K562 (cell line): ENCODE data around the gene ABHD12. TPM values are rescaled to one million over a fixed set of nuclear protein-coding genes. Genes with fewer than 3 reads are reported as not detected.

Experiments
- ATAC-seq: fragments of 200-7000 bp; cut with Tn5 transposase; 3 replicates; pipeline ENCODE4 v1.9.1; 2020; ENCODE audit warnings: moderate library complexity
- BruUV-seq: library from RNA; stranded (reverse); fragments of 400-500 nt; replicated peaks from 2 replicates; lab custom pipeline; 2021; lab: Mats Ljungman, UMichigan
- CTCF ChIA-PET: fragments of 300-600 bp; formaldehyde crosslinking; extraction: SDS; loops from one replicate; lab custom pipeline; 2021; ENCODE audit warnings: low intra/inter-chr PET ratio; lab: Yijun Ruan, JAX
- POLR2A ChIA-PET: fragments of 300-600, 350-650 bp; sonication (Branson Sonifier 250); formaldehyde crosslinking; extraction: SDS; loops from one replicate; lab custom pipeline; 2021; ENCODE audit warnings: antibody characterized with exemption, inconsistent platforms; lab: Yijun Ruan, JAX
- DNase-seq, 4 experiments: peaks; one replicate each; pipeline versions ENCODE4 v3.0.0 to v3.0.0-alpha.2; 2011 to 2018; ENCODE audit warnings: low spot score in 3 of 4, mixed read lengths in 3 of 4; ENCODE audit errors: extremely low read depth in 1 of 4
- FAIRE-seq: peaks from 2 replicates; lab custom pipeline; 2011; peaks lifted over from hg19 to GRCh38; lab: Jason Lieb, UNC
- H2AFZ ChIP-seq: 2 replicates; pipeline ENCODE4 v1.6.0; 2011; ENCODE audit warnings: low read depth, low read length, control low read depth, inconsistent platforms
- H3K27ac ChIP-seq: fragments of 200-600 bp; 3 replicates; pipeline ENCODE4 v1.8.0; 2011; ENCODE audit warnings: low read depth, mild to moderate bottlenecking, control low read depth, inconsistent platforms, low read length, moderate library complexity, mixed read lengths; ENCODE audit errors: extremely low read depth
- H3K27me3 ChIP-seq, 2 experiments: fragments of 300-600 bp in 1 of 2; 2 replicates in 1 of 2; 3 replicates in 1 of 2; pipeline versions ENCODE4 v1.6.0 to v1.8.0; 2011; ENCODE audit warnings: inconsistent platforms in 2 of 2, low read length in 2 of 2, mild to moderate bottlenecking in 1 of 2, mixed read lengths in 1 of 2, moderate library complexity in 1 of 2; ENCODE audit not compliant: control insufficient read depth in 2 of 2, insufficient read depth in 2 of 2
- H3K36me3 ChIP-seq: fragments of 300-600 bp; 3 replicates; pipeline ENCODE4 v1.8.0; 2011; ENCODE audit warnings: mild to moderate bottlenecking, low read length, inconsistent platforms; ENCODE audit not compliant: control insufficient read depth, insufficient read depth
- H3K4me1 ChIP-seq, 2 experiments: fragments of 200-600 bp in 1 of 2; replicated peaks in 1 of 2; 2 replicates in 1 of 2; 3 replicates in 1 of 2; pipeline versions ENCODE4 v1.5.1 to v1.8.0; 2011; ENCODE audit warnings: inconsistent platforms in 2 of 2, low read length in 2 of 2, mild to moderate bottlenecking in 1 of 2, mixed read lengths in 1 of 2, moderate library complexity in 1 of 2; ENCODE audit not compliant: control insufficient read depth in 2 of 2, insufficient read depth in 2 of 2
- H3K4me2 ChIP-seq: 2 replicates; pipeline ENCODE4 v1.6.1; 2011; ENCODE audit warnings: low read length, control low read depth, inconsistent platforms, mixed read lengths; ENCODE audit not compliant: insufficient read depth
- H3K4me3 ChIP-seq: fragments of 200-600 bp; sonication (generic), shearing (Covaris generic); 2 replicates; pipeline ENCODE4 v1.5.1; 2016; ENCODE audit warnings: control low read depth, inconsistent platforms
- H3K79me2 ChIP-seq: fragments of 200-600 bp; 3 replicates; pipeline ENCODE4 v1.8.0; 2011; ENCODE audit warnings: low read length, inconsistent platforms; ENCODE audit not compliant: control insufficient read depth, insufficient read depth
- H3K9ac ChIP-seq, 2 experiments: 2 replicates each; pipeline versions ENCODE4 v1.6.0 to v1.6.1; 2011; ENCODE audit warnings: low read depth in 2 of 2, low read length in 2 of 2, control low read depth in 1 of 2, inconsistent platforms in 1 of 2, mild to moderate bottlenecking in 1 of 2, mixed read lengths in 1 of 2; ENCODE audit not compliant: insufficient read depth in 1 of 2
- H3K9me1 ChIP-seq: one replicate; pipeline ENCODE4 v1.6.0; 2011; ENCODE audit warnings: inconsistent platforms, mild to moderate bottlenecking, low read length, moderate library complexity; ENCODE audit not compliant: control insufficient read depth, insufficient read depth
- H3K9me3 ChIP-seq: replicated peaks from 2 replicates; pipeline ENCODE4 v1.5.1; 2011; ENCODE audit warnings: low read depth, low read length, inconsistent platforms; ENCODE audit not compliant: control insufficient read depth, insufficient read depth
- H4K20me1 ChIP-seq: replicated peaks from 2 replicates; pipeline ENCODE4 v1.6.1; 2011; ENCODE audit warnings: low read length, inconsistent platforms, mixed read lengths; ENCODE audit not compliant: control insufficient read depth, insufficient read depth
- ARID3A ChIP-seq: IDR thresholded peaks from 2 replicates; pipeline ENCODE4 v1.6.1; 2012; ENCODE audit warnings: low read depth, low read length, improper control_type of control experiment, borderline replicate concordance
- C11orf30 ChIP-seq: fragments of 450-650 bp; IDR thresholded peaks from 2 replicates; pipeline ENCODE4 v1.6.1; 2016; ENCODE audit warnings: low read depth, mild to moderate bottlenecking
- CEBPG ChIP-seq, 3 experiments: fragments of 200-800 bp in 1 of 3; sonication (Bioruptor generic) in 1 of 3; sonication (generic) in 1 of 3; formaldehyde crosslinking in 1 of 3; IDR thresholded peaks in 2 of 3; conservative IDR thresholded peaks in 1 of 3; 2 replicates each; pipeline versions ENCODE4 v1.6.1 to v1.8.0; 2016 to 2022; ENCODE audit warnings: missing compliant biosample characterization in 2 of 3, missing genetic modification characterization in 2 of 3, mild to moderate bottlenecking in 1 of 3, missing genetic modification reagents in 1 of 3
- CHD1 ChIP-seq: fragments of 200-600 bp; sonication (generic); IDR thresholded peaks from one replicate; pipeline ENCODE4 v1.6.1; 2012; ENCODE audit warnings: mild to moderate bottlenecking, moderate library complexity, low read length, inconsistent platforms
- GTF2E2 ChIP-seq: fragments of 200-800 bp; sonication (Bioruptor generic); IDR thresholded peaks from 2 replicates; pipeline ENCODE4 v1.6.1; 2016; ENCODE audit warnings: missing genetic modification characterization, missing compliant biosample characterization
- POLR2H ChIP-seq: IDR thresholded peaks from 2 replicates; pipeline ENCODE4 v1.6.1; 2016; ENCODE audit warnings: missing genetic modification characterization, low read depth, mild to moderate bottlenecking, control low read depth, missing compliant biosample characterization, moderate library complexity
- PYGO2 ChIP-seq: fragments of 450-650 bp; IDR thresholded peaks from 2 replicates; pipeline ENCODE4 v1.6.1; 2016; ENCODE audit warnings: mild to moderate bottlenecking, missing genetic modification characterization, moderate library complexity, missing compliant biosample characterization
- RBM39 ChIP-seq: fragments of 200-400 bp; formaldehyde crosslinking; optimal IDR thresholded peaks from 2 replicates; pipeline ENCODE3; 2018; ENCODE audit warnings: low read depth, low read length
- ZBTB8A ChIP-seq: fragments of 450-650 bp; IDR thresholded peaks from 2 replicates; pipeline ENCODE4 v1.6.1; 2018; ENCODE audit warnings: mild to moderate bottlenecking, moderate library complexity; ENCODE audit not compliant: partially characterized antibody
- ZNF263 ChIP-seq: sonication (generic); formaldehyde crosslinking; IDR thresholded peaks from 2 replicates; pipeline ENCODE4 v1.8.0; 2022; ENCODE audit warnings: mild to moderate bottlenecking, missing genetic modification reagents, borderline replicate concordance
- ZNF384 ChIP-seq: IDR thresholded peaks from 2 replicates; pipeline ENCODE4 v1.6.1; 2012; ENCODE audit warnings: low read depth, low read length, improper control_type of control experiment
- ZNF644 ChIP-seq: fragments of 200-800 bp; sonication (Bioruptor generic); IDR thresholded peaks from 2 replicates; pipeline ENCODE4 v1.6.1; 2016; ENCODE audit warnings: low read depth, missing genetic modification characterization, missing compliant biosample characterization
- ZNF830 ChIP-seq: fragments of 250-450 bp; sonication (Bioruptor Pico); IDR thresholded peaks from 2 replicates; pipeline ENCODE4 v1.5.0; 2021; ENCODE audit warnings: mild to moderate bottlenecking
- WGBS: fragments of 100-300 bp; shearing (Covaris generic); methylation state at CpG from one replicate; pipeline ENCODE4 v1.1.6; 2016; ENCODE audit warnings: low coverage, mixed read lengths; ENCODE audit not compliant: insufficient coverage; ENCODE audit errors: missing lambda C conversion rate; 5-methylcytosine and 5-hydroxymethylcytosine counted together
- in situ Hi-C: fragments of 300-500 bp; cut with MboI; formaldehyde crosslinking; loops from 4 replicates; pipeline ENCODE4 v1.15.0; 2018; ENCODE audit warnings: inconsistent platforms, mixed read lengths
- intact Hi-C: fragments of 100-400 bp; cut with micrococcal nuclease; formaldehyde crosslinking; loops from 2 replicates; pipeline ENCODE4 v1.14.2; 2022
- polyA plus RNA-seq, 8 experiments: library from polyadenylated mRNA; depleted of rRNA in 4 of 8; stranded (reverse) in 5 of 8; unstranded in 3 of 8; fragments of >200 nt; fragmentation: Nextera tagmentation in 2 of 8; fragmentation: Illumina TruSeq in 1 of 8; extraction: Ambion mirVana in 2 of 8; extraction: Trizol in 1 of 8; gene quantifications; 2 replicates each; pipeline versions ENCODE4 v1.2.1 to v1.2.3, GENCODE V29; 2011 to 2014; ENCODE audit warnings: inconsistent platforms in 1 of 8, missing spikeins in 1 of 8
- total RNA-seq, 7 experiments: library from RNA; depleted of rRNA in 6 of 7; stranded (reverse); fragments of >200 nt in 6 of 7; fragmentation: Illumina TruSeq in 2 of 7; extraction: Trizol in 2 of 7; gene quantifications; 2 replicates each; pipeline versions ENCODE4 v1.2.1 to v1.2.3, GENCODE V29; 2011 to 2021; ENCODE audit warnings: low replicate concordance in 1 of 7

The ABHD12 gene
- total and polyA plus RNA-seq, 9 of the 15 experiments (the other 6 are each of a cell fraction or from before 2014, with no cell fraction given), result 0.65 to 15.6 (median 9.1) TPM

GRCh38 chr20:25274481-25274880 is 116.2 kb downstream of the ABHD12 start:
- H4K20me1 ChIP-seq, result no peaks in the 10 kb centered on the region
- ATAC-seq, result no peak

DNA sequence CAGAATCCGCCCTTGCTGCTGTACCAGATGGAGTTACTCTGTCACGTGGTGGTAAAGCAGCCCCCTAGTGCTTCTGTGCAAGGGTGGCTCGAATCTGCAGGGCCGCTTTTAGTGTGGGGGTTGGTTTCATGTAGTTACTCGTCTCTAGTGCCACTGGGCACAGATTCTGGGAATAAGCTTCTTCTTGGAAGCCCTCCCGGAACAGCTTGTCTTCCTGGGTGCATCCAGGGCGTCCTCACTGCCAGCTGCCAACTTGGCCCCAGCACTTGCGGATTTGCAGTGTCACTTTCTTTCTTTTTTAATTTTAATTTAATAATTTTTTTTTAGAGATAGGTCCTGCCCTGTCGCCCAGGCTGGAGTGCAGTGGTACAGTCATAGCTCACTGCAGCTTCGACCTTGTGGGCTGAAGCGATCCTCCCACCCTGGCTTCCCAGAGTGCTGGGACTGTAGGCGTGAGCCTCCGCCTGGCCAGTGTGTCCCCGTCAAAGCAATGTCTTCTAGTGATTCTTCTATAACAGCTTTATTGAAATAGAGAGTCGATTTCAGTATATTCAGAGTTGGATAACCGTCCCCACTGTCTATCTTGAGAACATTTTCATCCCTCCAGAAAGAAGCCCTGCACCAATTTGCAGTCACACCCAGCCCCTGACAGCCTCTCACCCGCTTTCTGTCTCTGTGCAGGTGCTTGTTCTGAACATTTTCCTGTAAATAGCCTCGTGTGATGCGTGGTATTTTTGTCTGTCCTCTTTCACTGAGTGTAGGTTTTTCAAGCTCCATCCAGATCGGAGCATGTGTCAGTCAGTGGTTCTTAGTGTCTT is 116.9 kb downstream of the ABHD12 start:
- 84% methylated on average over 20 of the region's 20 CpGs for WGBS
- H3K27me3 ChIP-seq, result no peaks in the 10 kb centered on the region
- no peaks in the 10 kb centered on the region for H3K9me3 ChIP-seq
- H3K4me1 ChIP-seq, result no peaks in the 10 kb centered on the region
- BruUV-seq, result no TSS peak
- ChIA-PET CTCF (no interaction called here), POLR2A (interaction anchor here (0.5 to 1.6 kb wide), 3 partner anchors 19 to 46 kb away, joined by 3 to 4 read pairs (median 3); no protein-coding TSS in a partner anchor)
- H3K36me3 ChIP-seq, result peaks cover 15% of the 10 kb centered on the region; the same call in 1 of the 3 replicates
- FAIRE-seq, result no peak
- intact Hi-C loops (no loop called here), in situ Hi-C loops (no loop called here)
- H3K9ac ChIP-seq, result no peak overlapping the region
- no peak overlapping the region for H3K4me2 ChIP-seq
- no peak overlapping the region for H3K27ac ChIP-seq
- no peaks in the 10 kb centered on the region for H3K9me1 ChIP-seq
- no peak for ATAC-seq
- DNase-seq, result no peak
- H3K79me2 ChIP-seq, result no peaks in the 10 kb centered on the region
- H4K20me1 ChIP-seq, result no peaks in the 10 kb centered on the region
- no peak overlapping the region for H2AFZ ChIP-seq
- no peak overlapping the region for H3K4me3 ChIP-seq
- TF ChIP-seq CHD1 (no peak), C11orf30 (no peak), ARID3A (no peak), ZNF384 (no peak), ZNF263 (CRISPR knock-in tag) (no peak), PYGO2 (no peak), ZNF830 (CRISPR knock-in tag) (no peak), CEBPG (CRISPR knock-in tag; IDR thresholded peaks at IDR 0.05) (no peak), CEBPG (tag; conservative IDR thresholded peaks at IDR 0.05 in 1 of 2, IDR thresholded peaks at IDR 0.05 in 1 of 2) (no peak), ZBTB8A (no peak), GTF2E2 (no peak), POLR2H (no peak), ZNF644 (tag) (no peak)

More at GRCh38 chr20:25274481-25274880, 116.2 kb downstream of the ABHD12 start:
- no TSS peak for BruUV-seq
- in situ Hi-C loops (no loop called here), intact Hi-C loops (no loop called here)
- Histone ChIP-seq H3K4me2 (no peak overlapping the region), H3K9me3 (no peaks in the 10 kb centered on the region), H3K9me1 (no peaks in the 10 kb centered on the region), H2AFZ (no peak overlapping the region), H3K9ac (no peak overlapping the region), H3K27me3 (no peaks in the 10 kb centered on the region), H3K4me3 (no peak overlapping the region), H3K79me2 (no peaks in the 10 kb centered on the region), H3K36me3 (peaks cover 13% of the 10 kb centered on the region; the same call in 1 of the 3 replicates), H3K27ac (no peak overlapping the region), H3K4me1 (no peaks in the 10 kb centered on the region)
- 83% methylated on average over 8 of the region's 20 CpGs for WGBS
- DNase-seq (no peak), FAIRE-seq (no peak)
- ChIA-PET CTCF (no interaction called here), POLR2A (interaction anchor here (0.5 to 1.6 kb wide), 3 partner anchors 20 to 47 kb away, joined by 3 to 4 read pairs (median 3); no protein-coding TSS in a partner anchor)
- no peak for TF ChIP-seq RBM39
